Hematopoietic multipotent progenitor cell treated with erythropoietin and hydrocortisone succinate and interleukin-3 and kit ligand, for 15 days (in vitro differentiated cells): Measurements from ENCODE around the gene CTSK.
"Not testable (repeated sequence)": the region's sequence is repeated elsewhere in the genome, so short reads cannot be mapped to it uniquely, and the experiment has no call there.

Source experiments
- DNase-seq: peaks from one replicate; pipeline ENCODE4 v3.0.0-alpha.2; 2015; ENCODE audit warnings: low spot score

CTSK gene

GRCh38 chr1:150808121-150808520, at the start of gene CTSK:
TSS of gene CTSK (minus strand) at chr1:150808260. CDS start at chr1:150806805, 1,455 bp downstream.
- DNase-seq: no peak

GRCh38 chr1:150852734-150853133, 44.7 kb upstream of the CTSK start:
- DNase-seq: not testable (repeated sequence)

GRCh38 chr1:150850801-150851362, 42.8 kb upstream of the CTSK start:
- DNase-seq: not testable (repeated sequence)

GRCh38 chr1:150846473-150847146, 38.5 kb upstream of the CTSK start:
- no peak for DNase-seq

GRCh38 chr1:150843474-150843873, 35.4 kb upstream of the CTSK start:
- no peak for DNase-seq

- DNase-seq: no peak
Observed at GRCh38 chr1:150842964-150843363, 34.9 kb upstream of the CTSK start.

GRCh38 chr1:150842343-150842742, 34.3 kb upstream of the CTSK start:
- no peak for DNase-seq

- DNase-seq: no peak
Observed at GRCh38 chr1:150841626-150842025, 33.6 kb upstream of the CTSK start.

- not testable (repeated sequence) for DNase-seq
Observed at GRCh38 chr1:150840850-150841249, 32.8 kb upstream of the CTSK start.

- DNase-seq: no peak
Observed at GRCh38 chr1:150836129-150836773, 28.2 kb upstream of the CTSK start.

- DNase-seq: not testable (repeated sequence)
Observed at GRCh38 chr1:150833961-150834360, 25.9 kb upstream of the CTSK start.

- no peak for DNase-seq
Observed at GRCh38 chr1:150832597-150832996, 24.5 kb upstream of the CTSK start.

- DNase-seq: no peak
Observed at GRCh38 chr1:150829751-150830150, 21.7 kb upstream of the CTSK start.

- no peak for DNase-seq
Observed at GRCh38 chr1:150826299-150826698, 18.2 kb upstream of the CTSK start.

- DNase-seq: no peak
Observed at GRCh38 chr1:150820730-150821512, 12.9 kb upstream of the CTSK start.

GRCh38 chr1:150815871-150816270, 7.8 kb upstream of the CTSK start:
- no peak for DNase-seq

- no peak for DNase-seq
Observed at GRCh38 chr1:150813028-150813707, 5.1 kb upstream of the CTSK start.

GRCh38 chr1:150810958-150811659, 3.0 kb upstream of the CTSK start:
- no peak for DNase-seq

- DNase-seq: no peak
Observed at GRCh38 chr1:150809651-150810050, 1.6 kb upstream of the CTSK start.

- DNase-seq: no peak
Observed at GRCh38 chr1:150808846-150809245, 786 bp upstream of the CTSK start.

- no peak for DNase-seq
Observed at GRCh38 chr1:150807249-150808023, 624 bp downstream of the CTSK start.
